OCI-LY1 (cell line): ENCODE data around the gene LAMA4.

Source experiments
- H2AFZ ChIP-seq: fragments of 200-600 bp; sonication (generic), shearing (Covaris generic); 2 replicates; pipeline ENCODE4 v1.6.0; 2014; ENCODE audit warnings: antibody characterized with exemption, mild to moderate bottlenecking, low read length
- H3F3A ChIP-seq: fragments of 200-600 bp; sonication (generic), shearing (Covaris generic); 2 replicates; pipeline ENCODE4 v1.6.0; 2014; ENCODE audit warnings: mild to moderate bottlenecking, antibody characterized with exemption, low read length, moderate library complexity; ENCODE audit not compliant: insufficient read depth
- H3K27ac ChIP-seq: fragments of 200-600 bp; sonication (generic); 2 replicates; pipeline ENCODE4 v1.5.1; 2014; ENCODE audit warnings: low read length, mixed run types, mild to moderate bottlenecking, low read depth; ENCODE audit not compliant: poor library complexity, severe bottlenecking
- H3K27me3 ChIP-seq: fragments of 200-600 bp; sonication (generic); 2 replicates; pipeline ENCODE4 v1.6.0; 2014; ENCODE audit warnings: antibody characterized with exemption, mild to moderate bottlenecking, low read length, moderate library complexity; ENCODE audit not compliant: insufficient read depth
- H3K36me3 ChIP-seq: fragments of 200-600 bp; sonication (generic); 2 replicates; pipeline ENCODE4 v1.6.1; 2014; ENCODE audit warnings: mild to moderate bottlenecking, antibody characterized with exemption, low read length, moderate library complexity, mixed read lengths; ENCODE audit not compliant: insufficient read depth
- H3K4me1 ChIP-seq: fragments of 200-600 bp; sonication (generic); 2 replicates; pipeline ENCODE4 v1.5.1; 2014; ENCODE audit warnings: mild to moderate bottlenecking, low read length, moderate library complexity; ENCODE audit not compliant: insufficient read depth, severe bottlenecking
- H3K4me2 ChIP-seq: fragments of 200-600 bp; sonication (generic), shearing (Covaris generic); 2 replicates; pipeline ENCODE4 v1.6.1; 2014; ENCODE audit warnings: low read length
- H3K4me3 ChIP-seq: fragments of 200-600 bp; sonication (generic); 2 replicates; pipeline ENCODE4 v1.5.1; 2014; ENCODE audit warnings: low read length, low read depth, mild to moderate bottlenecking, mixed read lengths; ENCODE audit not compliant: poor library complexity, severe bottlenecking
- H3K79me2 ChIP-seq: fragments of 200-600 bp; shearing (Covaris generic); 2 replicates; pipeline ENCODE4 v1.6.1; 2016; ENCODE audit warnings: mixed run types, low read length, mixed read lengths; ENCODE audit not compliant: insufficient read depth
- H3K9ac ChIP-seq: fragments of 200-600 bp; sonication (generic), shearing (Covaris generic); 2 replicates; pipeline ENCODE4 v1.6.1; 2014; ENCODE audit warnings: mild to moderate bottlenecking, low read length, mixed read lengths
- H3K9me2 ChIP-seq: fragments of 200-600 bp; sonication (generic), shearing (Covaris generic); 2 replicates; pipeline ENCODE4 v1.6.1; 2014; ENCODE audit warnings: low read depth, mild to moderate bottlenecking, low read length, mixed read lengths
- H3K9me3 ChIP-seq: fragments of 200-600 bp; shearing (Covaris generic); 2 replicates; pipeline ENCODE4 v1.6.1; 2014; ENCODE audit warnings: low read length, mixed read lengths
- H4K20me1 ChIP-seq: fragments of 200-600 bp; sonication (generic), shearing (Covaris generic); 2 replicates; pipeline ENCODE4 v1.6.0; 2016; ENCODE audit warnings: mild to moderate bottlenecking, low read length; ENCODE audit not compliant: insufficient read depth
- EZH2 ChIP-seq: fragments of 200-600 bp; sonication (generic), shearing (Covaris generic); IDR thresholded peaks from 2 replicates; pipeline ENCODE4 v1.8.0; 2017; ENCODE audit warnings: borderline replicate concordance, mixed run types, mild to moderate bottlenecking, antibody characterized with exemption, low read length, moderate library complexity, mixed read lengths
- TF ChIP-seq, protein P1 (sequence below): fragments of 200-600 bp; sonication (generic), shearing (Covaris generic); IDR thresholded peaks from 2 replicates; pipeline ENCODE4 v1.5.1; 2017; ENCODE audit warnings: mild to moderate bottlenecking, antibody characterized with exemption, low read length, moderate library complexity, mixed read lengths

LAMA4 gene

DNA sequence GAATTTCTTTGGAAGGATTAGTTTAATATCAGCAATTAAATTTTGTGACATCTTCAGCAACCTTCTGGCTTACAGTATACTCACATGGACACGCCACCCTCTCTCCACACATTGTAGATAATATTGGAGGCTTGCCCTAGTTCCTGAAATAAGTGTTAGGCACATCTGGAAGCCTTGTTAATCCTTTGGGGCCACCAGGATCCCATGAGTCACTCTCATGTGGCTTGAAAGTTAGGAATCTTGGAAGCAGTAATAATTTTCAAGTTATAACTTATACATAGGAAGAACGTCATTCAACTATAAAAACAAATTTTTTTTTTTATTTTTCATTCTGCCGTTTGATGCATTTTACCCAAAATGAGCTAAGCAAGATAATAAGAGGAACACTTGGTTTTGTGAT is 20.5 kb downstream of the LAMA4 start:
- H3K4me1 ChIP-seq: no peaks in the 10 kb centered on the region
- H2AFZ ChIP-seq: no peak overlapping the region
- no peak overlapping the region for H3K27ac ChIP-seq
- H3K27me3 ChIP-seq: no peaks in the 10 kb centered on the region
- H3K4me3 ChIP-seq: no peak overlapping the region
- H3K9me3 ChIP-seq: no peaks in the 10 kb centered on the region
- no peaks in the 10 kb centered on the region for H3K79me2 ChIP-seq
- no peak overlapping the region for H3K4me2 ChIP-seq
- no peaks in the 10 kb centered on the region for H4K20me1 ChIP-seq
- no peaks in the 10 kb centered on the region for H3K9me2 ChIP-seq
- no peaks in the 10 kb centered on the region for H3K36me3 ChIP-seq
- H3F3A ChIP-seq: no peaks in the 10 kb centered on the region
- no peak for TF ChIP-seq EZH2
- TF ChIP-seq, protein P1, sequence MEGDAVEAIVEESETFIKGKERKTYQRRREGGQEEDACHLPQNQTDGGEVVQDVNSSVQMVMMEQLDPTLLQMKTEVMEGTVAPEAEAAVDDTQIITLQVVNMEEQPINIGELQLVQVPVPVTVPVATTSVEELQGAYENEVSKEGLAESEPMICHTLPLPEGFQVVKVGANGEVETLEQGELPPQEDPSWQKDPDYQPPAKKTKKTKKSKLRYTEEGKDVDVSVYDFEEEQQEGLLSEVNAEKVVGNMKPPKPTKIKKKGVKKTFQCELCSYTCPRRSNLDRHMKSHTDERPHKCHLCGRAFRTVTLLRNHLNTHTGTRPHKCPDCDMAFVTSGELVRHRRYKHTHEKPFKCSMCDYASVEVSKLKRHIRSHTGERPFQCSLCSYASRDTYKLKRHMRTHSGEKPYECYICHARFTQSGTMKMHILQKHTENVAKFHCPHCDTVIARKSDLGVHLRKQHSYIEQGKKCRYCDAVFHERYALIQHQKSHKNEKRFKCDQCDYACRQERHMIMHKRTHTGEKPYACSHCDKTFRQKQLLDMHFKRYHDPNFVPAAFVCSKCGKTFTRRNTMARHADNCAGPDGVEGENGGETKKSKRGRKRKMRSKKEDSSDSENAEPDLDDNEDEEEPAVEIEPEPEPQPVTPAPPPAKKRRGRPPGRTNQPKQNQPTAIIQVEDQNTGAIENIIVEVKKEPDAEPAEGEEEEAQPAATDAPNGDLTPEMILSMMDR: no peak
- no peak overlapping the region for H3K9ac ChIP-seq

DNA sequence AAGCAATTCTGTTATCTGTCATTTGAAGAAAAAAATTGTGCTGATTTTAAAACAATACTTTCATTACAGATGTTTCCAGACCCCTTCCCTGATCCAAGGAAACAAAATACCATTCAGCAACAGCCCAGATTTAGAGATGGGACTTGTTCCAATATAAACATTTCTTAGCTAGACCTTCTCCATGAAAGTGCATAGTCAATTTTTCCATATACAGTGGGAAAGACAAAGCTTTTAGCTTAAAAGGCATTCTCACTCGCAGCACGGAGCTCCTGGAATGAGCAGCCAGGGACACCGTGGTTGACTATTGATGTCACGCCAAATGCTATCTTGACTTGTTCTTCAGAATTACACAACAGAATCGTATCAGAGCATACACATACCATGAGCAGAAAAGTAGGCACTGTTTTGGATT is 21.5 kb downstream of the LAMA4 start:
- H3K4me2 ChIP-seq: no peak overlapping the region
- H4K20me1 ChIP-seq: no peaks in the 10 kb centered on the region
- H3K9me3 ChIP-seq: no peaks in the 10 kb centered on the region
- H3K9ac ChIP-seq: no peak overlapping the region
- H3K4me3 ChIP-seq: no peak overlapping the region
- no peak overlapping the region for H2AFZ ChIP-seq
- no peaks in the 10 kb centered on the region for H3K27me3 ChIP-seq
- no peak for TF ChIP-seq EZH2
- TF ChIP-seq, protein P1: no peak
- H3K27ac ChIP-seq: no peak overlapping the region
- no peaks in the 10 kb centered on the region for H3K4me1 ChIP-seq
- H3F3A ChIP-seq: no peaks in the 10 kb centered on the region
- H3K36me3 ChIP-seq: no peaks in the 10 kb centered on the region
- no peaks in the 10 kb centered on the region for H3K79me2 ChIP-seq
- H3K9me2 ChIP-seq: no peaks in the 10 kb centered on the region

DNA sequence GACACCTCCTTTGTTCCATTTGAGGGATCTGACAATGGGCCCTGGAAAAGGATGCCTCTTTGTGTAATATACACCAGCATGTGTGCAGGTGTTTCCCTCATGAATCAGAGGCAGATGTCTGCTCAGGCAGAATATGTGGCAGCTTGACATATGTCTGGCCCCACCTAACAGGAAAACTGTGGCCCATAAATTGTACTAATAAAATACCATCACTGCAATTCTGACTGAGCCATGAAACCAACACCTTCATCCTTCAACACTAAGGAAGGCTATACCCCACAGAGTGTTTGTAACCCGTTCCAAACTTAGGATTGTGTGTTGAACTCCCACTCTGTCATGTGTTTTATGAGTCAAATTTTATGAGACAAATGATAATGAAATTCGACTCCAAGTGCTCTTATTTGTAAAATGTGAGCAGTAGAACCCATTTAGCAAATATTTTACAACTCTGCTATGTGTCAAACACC is 22.7 kb downstream of the LAMA4 start:
- no peaks in the 10 kb centered on the region for H4K20me1 ChIP-seq
- no peaks in the 10 kb centered on the region for H3K9me3 ChIP-seq
- H3K9me2 ChIP-seq: no peaks in the 10 kb centered on the region
- no peak overlapping the region for H3K4me3 ChIP-seq
- H2AFZ ChIP-seq: no peak overlapping the region
- no peak overlapping the region for H3K9ac ChIP-seq
- TF ChIP-seq, protein P1: no peak
- no peak for TF ChIP-seq EZH2
- no peaks in the 10 kb centered on the region for H3K27me3 ChIP-seq
- no peaks in the 10 kb centered on the region for H3F3A ChIP-seq
- no peaks in the 10 kb centered on the region for H3K79me2 ChIP-seq
- H3K36me3 ChIP-seq: no peaks in the 10 kb centered on the region
- no peak overlapping the region for H3K27ac ChIP-seq
- no peak overlapping the region for H3K4me2 ChIP-seq
- H3K4me1 ChIP-seq: no peaks in the 10 kb centered on the region
